Testis (tissue), 3 donors: ENCODE results near the gene PPM1L. TPM values are rescaled to one million over a fixed set of nuclear protein-coding genes. Genes with fewer than 3 reads are reported as not detected.

Source experiments
- DNase-seq: peaks from one replicate; pipeline ENCODE4 v3.0.0-alpha.2; 2019
- H3K27ac ChIP-seq, 2 donors: fragments of 200-600 bp; sonication (generic); one replicate each; pipeline ENCODE4 v1.5.1; 2019
- H3K27me3 ChIP-seq: fragments of 200-600 bp; sonication (generic); one replicate; pipeline ENCODE4 v1.5.1; 2019
- H3K36me3 ChIP-seq: fragments of 200-600 bp; sonication (generic); one replicate; pipeline ENCODE4 v1.5.1; 2017; ENCODE audit warnings: low read depth; ENCODE audit errors: missing control alignments
- H3K4me1 ChIP-seq: fragments of 200-600 bp; sonication (generic); one replicate; pipeline ENCODE4 v1.5.1; 2019
- H3K4me3 ChIP-seq, 2 donors: fragments of 200-600 bp; sonication (generic); one replicate each; pipeline ENCODE4 v1.5.1; 2017 to 2019
- H3K9me3 ChIP-seq: fragments of 200-600 bp; sonication (generic); one replicate; pipeline ENCODE4 v1.5.1; 2017
- CTCF ChIP-seq, 3 experiments: fragments of 450-650 bp in 2 of 3; fragments of 200-600 bp in 1 of 3; sonication (generic) in 1 of 3; IDR thresholded peaks; one replicate each; pipeline ENCODE4 v1.5.1; 2016 to 2019; ENCODE audit warnings: antibody characterized with exemption in 3 of 3, mild to moderate bottlenecking in 2 of 3, moderate library complexity in 1 of 3
- POLR2A ChIP-seq: fragments of 450-650 bp; IDR thresholded peaks from one replicate; pipeline ENCODE4 v1.6.1; 2017; ENCODE audit warnings: antibody characterized with exemption, mild to moderate bottlenecking, moderate library complexity
- WGBS, 2 donors: methylation state at CpG; one replicate each; pipeline ENCODE4 v1.1.5; 2018; 5-methylcytosine and 5-hydroxymethylcytosine counted together
- intact Hi-C: fragments of 100-400 bp; cut with DNase I; formaldehyde crosslinking; loops from one replicate; pipeline ENCODE4 v1.15.1; 2023; ENCODE audit warnings: low total_unique reads
- polyA plus RNA-seq: library from polyadenylated mRNA; stranded (reverse); fragments of 350-450 nt; fragmentation: Illumina TruSeq; extraction: RNeasy Lipid Tissue Mini Kit (QIAGEN cat#74804); gene quantifications from one replicate; pipeline ENCODE4 v1.2.3, GENCODE V29; 2014; ENCODE audit warnings: low read depth, low replicate concordance; ENCODE audit not compliant: insufficient read depth
- total RNA-seq, 2 donors: library from RNA; depleted of rRNA; stranded (reverse); fragments of >200 nt; gene quantifications; one replicate each; pipeline ENCODE4 v1.2.3, GENCODE V29; 2016

PPM1L gene
- total and polyA plus RNA-seq, 3 donors from 2014 or later, result 4.4 to 27.7 (median 19.6) TPM

GRCh38 chr3:160963949-160964348 is 207.9 kb downstream of the PPM1L start:
- 46 to 50% methylated on average over 1 of the region's 1 CpG for WGBS, 2 donors

GRCh38 chr3:160968761-160969160 is 212.7 kb downstream of the PPM1L start:
- H3K9me3 ChIP-seq, result no peaks in the 10 kb centered on the region

More at GRCh38 chr3:160963949-160964348, 207.9 kb downstream of the PPM1L start:
- TF ChIP-seq POLR2A (no peak), CTCF (IDR thresholded peaks at IDR 0.05) (no peak)
- H3K4me1 ChIP-seq, result no peaks in the 10 kb centered on the region
- no peaks in the 10 kb centered on the region for H3K36me3 ChIP-seq
- no peak overlapping the region for H3K27ac ChIP-seq
- H3K27me3 ChIP-seq, result no peaks in the 10 kb centered on the region
- H3K4me3 ChIP-seq, result no peak overlapping the region
- intact Hi-C loops, result no loop called here
- H3K9me3 ChIP-seq, result no peaks in the 10 kb centered on the region
- no peak for DNase-seq

GRCh38 chr3:160973067-160973809 is 217.2 kb downstream of the PPM1L start:
- 64 to 71% methylated on average over 2 of the region's 2 CpGs for whole genome bisulfite sequencing, 2 donors

More at GRCh38 chr3:160968761-160969160, 212.7 kb downstream of the PPM1L start:
- H3K4me1 ChIP-seq, result no peaks in the 10 kb centered on the region
- no peaks in the 10 kb centered on the region for H3K36me3 ChIP-seq
- no peak for DNase-seq
- no peak overlapping the region for H3K27ac ChIP-seq
- 21 to 40% methylated on average over 2 of the region's 2 CpGs for WGBS, 2 donors
- TF ChIP-seq CTCF (IDR thresholded peaks at IDR 0.05), result no peak
- TF ChIP-seq POLR2A, result no peak
- intact Hi-C loops, result no loop called here
- H3K27me3 ChIP-seq, result no peaks in the 10 kb centered on the region
- H3K4me3 ChIP-seq, result no peak overlapping the region

GRCh38 chr3:160977773-160978172 is 221.7 kb downstream of the PPM1L start:
- Histone ChIP-seq H3K9me3 (no peaks in the 10 kb centered on the region), H3K36me3 (no peaks in the 10 kb centered on the region), H3K4me1 (no peaks in the 10 kb centered on the region), H3K4me3 (no peak overlapping the region), H3K27ac (no peak overlapping the region), H3K27me3 (no peaks in the 10 kb centered on the region)
- intact Hi-C loops, result no loop called here
- TF ChIP-seq POLR2A, result no peak
- TF ChIP-seq CTCF (IDR thresholded peaks at IDR 0.05), result no peak
- DNase-seq, result no peak

More at GRCh38 chr3:160973067-160973809, 217.2 kb downstream of the PPM1L start:
- intact Hi-C loops, result no loop called here
- no peak for DNase-seq
- H3K9me3 ChIP-seq, result no peaks in the 10 kb centered on the region
- no peaks in the 10 kb centered on the region for H3K27me3 ChIP-seq
- H3K4me1 ChIP-seq, result no peaks in the 10 kb centered on the region
- no peak overlapping the region for H3K27ac ChIP-seq
- H3K4me3 ChIP-seq, result no peak overlapping the region
- no peak for TF ChIP-seq CTCF (IDR thresholded peaks at IDR 0.05)
- TF ChIP-seq POLR2A, result no peak
- H3K36me3 ChIP-seq, result no peaks in the 10 kb centered on the region

GRCh38 chr3:160980740-160981139 is 224.7 kb downstream of the PPM1L start:
- intact Hi-C loops, result no loop called here
- no peak for DNase-seq
- Histone ChIP-seq H3K36me3 (no peaks in the 10 kb centered on the region), H3K27me3 (no peaks in the 10 kb centered on the region), H3K4me3 (no peak overlapping the region), H3K9me3 (no peaks in the 10 kb centered on the region), H3K27ac (no peak overlapping the region), H3K4me1 (no peaks in the 10 kb centered on the region)
- TF ChIP-seq CTCF (IDR thresholded peaks at IDR 0.05) (no peak), POLR2A (no peak)
- 92% methylated on average over 2 of the region's 2 CpGs for WGBS, 2 donors
